ENCODE measurements around the gene PHF12.
A peak's percentile ranks its signal among the peaks of the same experiment; 100 is the strongest.

The PHF12 gene

DNA sequence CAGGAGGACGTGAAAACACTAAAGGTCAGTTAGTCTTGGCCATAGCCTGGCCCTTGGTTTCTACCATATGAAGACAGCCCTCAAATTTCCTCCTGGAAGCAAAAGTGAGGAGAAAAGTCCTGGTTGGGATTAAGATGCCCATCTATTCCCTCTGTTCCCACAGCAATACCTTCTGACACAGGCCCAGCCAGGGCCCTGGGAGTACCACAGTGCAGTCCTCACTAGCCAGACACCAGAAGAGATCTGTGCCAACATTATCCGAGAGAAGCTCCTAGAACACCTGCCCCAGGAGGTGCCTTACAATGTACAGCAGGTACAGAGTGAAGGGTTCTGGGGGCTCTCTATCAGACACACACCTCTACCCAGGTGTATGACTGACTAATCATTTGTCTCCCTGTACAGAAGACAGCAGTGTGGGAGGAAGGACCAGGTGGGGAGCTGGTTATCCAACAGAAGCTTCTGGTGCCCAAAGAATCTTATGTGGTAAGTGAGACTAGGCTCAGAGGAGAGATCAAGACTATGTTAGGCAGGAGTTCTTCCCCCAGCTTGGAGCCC, 92.4 kb downstream of the PHF12 start:
- DNase-seq (ENCODE audit: low read depth), result no peak
- H3K4me3 ChIP-seq (ENCODE audit: low read length), result no peak overlapping the region
- TF ChIP-seq, protein P1, sequence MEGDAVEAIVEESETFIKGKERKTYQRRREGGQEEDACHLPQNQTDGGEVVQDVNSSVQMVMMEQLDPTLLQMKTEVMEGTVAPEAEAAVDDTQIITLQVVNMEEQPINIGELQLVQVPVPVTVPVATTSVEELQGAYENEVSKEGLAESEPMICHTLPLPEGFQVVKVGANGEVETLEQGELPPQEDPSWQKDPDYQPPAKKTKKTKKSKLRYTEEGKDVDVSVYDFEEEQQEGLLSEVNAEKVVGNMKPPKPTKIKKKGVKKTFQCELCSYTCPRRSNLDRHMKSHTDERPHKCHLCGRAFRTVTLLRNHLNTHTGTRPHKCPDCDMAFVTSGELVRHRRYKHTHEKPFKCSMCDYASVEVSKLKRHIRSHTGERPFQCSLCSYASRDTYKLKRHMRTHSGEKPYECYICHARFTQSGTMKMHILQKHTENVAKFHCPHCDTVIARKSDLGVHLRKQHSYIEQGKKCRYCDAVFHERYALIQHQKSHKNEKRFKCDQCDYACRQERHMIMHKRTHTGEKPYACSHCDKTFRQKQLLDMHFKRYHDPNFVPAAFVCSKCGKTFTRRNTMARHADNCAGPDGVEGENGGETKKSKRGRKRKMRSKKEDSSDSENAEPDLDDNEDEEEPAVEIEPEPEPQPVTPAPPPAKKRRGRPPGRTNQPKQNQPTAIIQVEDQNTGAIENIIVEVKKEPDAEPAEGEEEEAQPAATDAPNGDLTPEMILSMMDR (IDR thresholded peaks at IDR 0.05; ENCODE audit: insufficient read depth, low read depth, low read length, missing control alignments), result no peak

DNA sequence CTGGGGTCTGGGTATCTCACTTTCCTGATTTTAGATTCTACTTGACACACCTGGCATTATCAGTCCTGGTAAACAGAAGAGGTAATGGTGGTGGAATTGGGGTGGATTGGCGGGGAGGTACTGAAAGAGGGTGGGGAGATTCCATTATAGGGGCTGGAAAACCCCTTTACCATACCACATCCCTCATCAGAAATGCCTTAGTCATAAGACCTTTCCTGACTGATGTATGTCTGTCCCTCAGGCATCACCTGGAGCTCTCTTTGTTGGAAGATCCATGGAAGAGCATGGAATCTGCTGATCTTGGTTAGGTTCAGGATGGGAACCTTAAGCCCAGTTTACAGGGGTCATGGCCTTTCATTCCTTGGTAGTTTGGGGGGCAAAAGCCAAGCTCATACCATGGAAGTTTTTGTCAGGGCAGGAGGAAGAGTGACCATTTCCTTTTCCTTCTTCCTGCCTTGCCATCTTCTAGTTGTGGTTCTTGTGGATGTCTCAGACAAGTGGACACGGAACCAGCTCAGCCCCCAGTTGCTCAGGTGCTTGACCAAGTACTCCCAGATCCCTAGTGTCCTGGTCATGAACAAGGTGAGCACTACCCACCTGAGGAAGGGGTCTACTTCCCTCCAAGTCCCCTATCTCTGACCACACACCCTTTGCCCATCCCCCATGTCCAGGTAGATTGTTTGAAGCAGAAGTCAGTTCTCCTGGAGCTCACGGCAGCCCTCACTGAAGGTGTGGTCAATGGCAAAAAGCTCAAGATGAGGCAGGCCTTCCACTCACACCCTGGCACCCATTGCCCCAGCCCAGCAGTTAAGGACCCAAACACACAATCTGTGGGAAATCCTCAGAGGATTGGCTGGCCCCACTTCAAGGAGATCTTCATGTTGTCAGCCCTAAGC, 93.2 kb downstream of the PHF12 start:
- TF ChIP-seq, protein P1 (IDR thresholded peaks at IDR 0.05; ENCODE audit: insufficient read depth, low read depth, low read length, missing control alignments), result no peak
- no peak for DNase-seq (ENCODE audit: low read depth)
- no peak overlapping the region for H3K4me3 ChIP-seq (ENCODE audit: low read length)

GRCh38 chr17:28856028-28856574, 95.2 kb downstream of the PHF12 start:
- TF ChIP-seq, protein P1 (IDR thresholded peaks at IDR 0.05; ENCODE audit: insufficient read depth, low read depth, low read length, missing control alignments), result no peak
- DNase-seq (ENCODE audit: low read depth), result no peak
- no peak overlapping the region for H3K4me3 ChIP-seq (ENCODE audit: low read length)

DNA sequence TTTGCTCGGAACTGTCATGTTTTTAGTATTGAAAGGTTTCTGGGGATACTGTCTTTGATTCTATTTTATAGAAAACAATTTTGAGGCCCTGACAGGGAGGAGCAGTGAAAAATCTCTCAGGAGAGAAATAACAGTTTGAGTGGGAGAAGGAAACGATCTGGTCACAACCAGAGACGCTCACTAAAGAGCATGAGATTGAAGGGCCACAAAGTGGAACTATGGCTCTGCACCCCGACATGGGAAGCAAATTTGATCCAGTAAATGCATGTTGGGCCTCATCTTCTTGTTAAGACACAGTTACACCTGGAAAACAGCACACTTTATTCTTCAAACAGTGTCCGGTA, 96.0 kb downstream of the PHF12 start:
- peak overlapping the region; percentile 88 for H3K4me3 ChIP-seq (ENCODE audit: low read length)
- TF ChIP-seq, protein P1 (IDR thresholded peaks at IDR 0.05; ENCODE audit: insufficient read depth, low read depth, low read length, missing control alignments), result no peak
- no peak for DNase-seq (ENCODE audit: low read depth)
